Measurements from ENCODE around the gene UTP4. TPM values are rescaled to one million over a fixed set of nuclear protein-coding genes. Genes with fewer than 3 reads are reported as not detected.
"Not testable (repeated sequence)": the region's sequence is repeated elsewhere in the genome, so short reads cannot be mapped to it uniquely, and the experiment has no call there.

UTP4 gene
- total RNA-seq, 3 donors from 2014 or later = 24.6 to 34.1 (median 33.9) TPM

GRCh38 chr16:69118468-69118867 is 14.0 kb upstream of the UTP4 start:
- Histone ChIP-seq H3K4me3 (no peak overlapping the region), H3K36me3 (no peaks in the 10 kb centered on the region), H3K9me3 (no peaks in the 10 kb centered on the region), H3K27me3 (no peaks in the 10 kb centered on the region), H3K27ac (no peak overlapping the region), H3K4me1 (no peaks in the 10 kb centered on the region)
- intact Hi-C loops (cut with DNase I; ENCODE audit: low total_unique reads) = no loop called here
- TF ChIP-seq POLR2A (IDR thresholded peaks at IDR 0.05) (no peak), CTCF (IDR thresholded peaks at IDR 0.05) (no peak), POLR2AphosphoS5 (IDR thresholded peaks at IDR 0.05) (no peak)
- DNase-seq (ENCODE audit: low spot score in 2 of 2) = no peak

GRCh38 chr16:69118994-69119393 is 13.5 kb upstream of the UTP4 start:
- Histone ChIP-seq H3K9me3 (no peaks in the 10 kb centered on the region), H3K27ac (no peak overlapping the region), H3K27me3 (no peaks in the 10 kb centered on the region), H3K36me3 (no peaks in the 10 kb centered on the region), H3K4me3 (no peak overlapping the region), H3K4me1 (no peaks in the 10 kb centered on the region)
- no peak for TF ChIP-seq CTCF (IDR thresholded peaks at IDR 0.05)
- TF ChIP-seq POLR2A (IDR thresholded peaks at IDR 0.05) = no peak
- TF ChIP-seq POLR2AphosphoS5 (IDR thresholded peaks at IDR 0.05) = no peak
- no peak for DNase-seq (ENCODE audit: low spot score in 2 of 2)
- intact Hi-C loops (cut with DNase I; ENCODE audit: low total_unique reads) = no loop called here

- Histone ChIP-seq H3K27me3 (no peaks in the 10 kb centered on the region), H3K4me1 (no peaks in the 10 kb centered on the region), H3K36me3 (no peaks in the 10 kb centered on the region), H3K9me3 (no peaks in the 10 kb centered on the region), H3K27ac (no peak overlapping the region), H3K4me3 (no peak overlapping the region)
- TF ChIP-seq POLR2A (IDR thresholded peaks at IDR 0.05) (no peak), CTCF (IDR thresholded peaks at IDR 0.05) (no peak), POLR2AphosphoS5 (IDR thresholded peaks at IDR 0.05) (no peak)
- DNase-seq (ENCODE audit: low spot score in 2 of 2) = no peak
- intact Hi-C loops (cut with DNase I; ENCODE audit: low total_unique reads) = no loop called here
Observed at GRCh38 chr16:69119536-69119935, 12.9 kb upstream of the UTP4 start.

- Histone ChIP-seq H3K36me3 (no peaks in the 10 kb centered on the region), H3K9me3 (no peaks in the 10 kb centered on the region), H3K4me3 (no peak overlapping the region), H3K27me3 (no peaks in the 10 kb centered on the region), H3K27ac (no peak overlapping the region), H3K4me1 (no peaks in the 10 kb centered on the region)
- DNase-seq (ENCODE audit: low spot score in 2 of 2) = no peak
- TF ChIP-seq CTCF (IDR thresholded peaks at IDR 0.05) = no peak
- TF ChIP-seq POLR2A (IDR thresholded peaks at IDR 0.05) = no peak
- intact Hi-C loops (cut with DNase I; ENCODE audit: low total_unique reads) = no loop called here
Observed at GRCh38 chr16:69120096-69120664, 12.3 kb upstream of the UTP4 start.

- TF ChIP-seq POLR2A (IDR thresholded peaks at IDR 0.05) (no peak), CTCF (IDR thresholded peaks at IDR 0.05) (peak; percentile 72 to 76 (median 73)), POLR2AphosphoS5 (IDR thresholded peaks at IDR 0.05) (no peak)
- intact Hi-C loops (cut with DNase I; ENCODE audit: low total_unique reads) = no loop called here
- Histone ChIP-seq H3K9me3 (no peaks in the 10 kb centered on the region), H3K27ac (no peak overlapping the region), H3K36me3 (no peaks in the 10 kb centered on the region), H3K4me3 (no peak overlapping the region), H3K27me3 (no peaks in the 10 kb centered on the region), H3K4me1 (no peaks in the 10 kb centered on the region)
- DNase-seq (ENCODE audit: low spot score in 2 of 2) = no peak
Observed at GRCh38 chr16:69123910-69124309, 8.5 kb upstream of the UTP4 start.

- H3K4me3 ChIP-seq; intact Hi-C loops (cut with DNase I; ENCODE audit: low total_unique reads); H3K4me1 ChIP-seq; H3K36me3 ChIP-seq; H3K27ac ChIP-seq; DNase-seq (ENCODE audit: low spot score in 2 of 2); H3K27me3 ChIP-seq; H3K9me3 ChIP-seq: not testable (repeated sequence)
Observed at GRCh38 chr16:69124406-69124805, 8.0 kb upstream of the UTP4 start.

GRCh38 chr16:69124961-69125360 is 7.5 kb upstream of the UTP4 start:
- H3K4me3 ChIP-seq; DNase-seq (ENCODE audit: low spot score in 2 of 2); H3K9me3 ChIP-seq; H3K27ac ChIP-seq; H3K27me3 ChIP-seq; H3K4me1 ChIP-seq; H3K36me3 ChIP-seq; intact Hi-C loops (cut with DNase I; ENCODE audit: low total_unique reads): not testable (repeated sequence)

Data from breast epithelium (tissue), 4 donors.